HS-27A (cell line): ENCODE measurements around the gene IPCEF1.

Experiments
- DNase-seq: peaks from one replicate; pipeline ENCODE4 v3.0.0-alpha.2; 2012; ENCODE audit warnings: low read depth, missing footprints

Gene IPCEF1

DNA sequence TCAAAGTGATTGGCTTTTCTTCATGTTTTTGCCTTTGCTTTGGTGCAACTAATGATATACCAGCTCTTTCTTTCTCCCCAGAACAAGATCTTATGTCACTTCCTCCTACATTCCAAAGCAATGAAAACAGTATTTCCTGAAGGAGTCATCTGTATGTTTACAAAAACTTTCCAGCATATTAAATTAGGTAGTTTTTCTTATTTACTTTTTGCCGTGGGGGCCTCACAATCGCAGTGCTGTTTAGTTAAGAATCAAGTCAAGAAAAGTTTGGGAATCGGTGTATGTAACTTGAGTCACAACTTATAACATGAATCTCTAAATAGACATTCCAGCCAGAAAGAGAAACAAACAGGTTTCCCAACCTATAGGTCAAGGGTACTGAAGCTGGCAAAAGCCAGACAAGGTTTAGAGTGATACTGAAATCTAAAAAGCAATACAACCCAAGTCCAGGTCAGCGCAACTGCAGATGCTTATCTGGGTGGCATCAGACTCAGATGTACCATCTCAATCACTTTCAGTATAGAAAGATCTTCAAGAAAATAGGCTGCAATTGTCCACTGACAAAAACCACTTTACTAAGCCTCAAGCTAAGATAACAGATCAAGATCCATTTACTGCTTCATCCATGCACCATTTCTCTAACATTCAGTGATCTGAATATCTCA is 63.6 kb downstream of the IPCEF1 start:
- DNase-seq: no peak

DNA sequence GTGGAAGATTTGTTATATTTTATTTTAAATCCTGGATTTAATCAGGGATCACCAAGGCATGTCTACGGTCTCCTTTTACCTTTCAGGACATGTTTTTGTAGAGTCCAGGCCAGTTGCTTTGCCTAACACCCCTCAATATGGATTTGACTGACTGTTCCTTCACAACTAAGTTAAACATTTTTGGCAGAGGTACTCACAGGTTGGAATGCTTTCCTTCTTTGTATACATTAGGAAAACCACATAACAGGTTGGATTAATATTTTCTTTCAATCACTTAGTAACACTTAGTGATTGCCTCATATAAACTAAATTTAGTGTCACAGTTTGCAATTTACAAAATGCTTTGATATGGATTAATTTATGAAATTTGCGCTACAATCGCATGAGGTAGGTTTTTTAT is 64.5 kb downstream of the IPCEF1 start:
- DNase-seq: no peak

DNA sequence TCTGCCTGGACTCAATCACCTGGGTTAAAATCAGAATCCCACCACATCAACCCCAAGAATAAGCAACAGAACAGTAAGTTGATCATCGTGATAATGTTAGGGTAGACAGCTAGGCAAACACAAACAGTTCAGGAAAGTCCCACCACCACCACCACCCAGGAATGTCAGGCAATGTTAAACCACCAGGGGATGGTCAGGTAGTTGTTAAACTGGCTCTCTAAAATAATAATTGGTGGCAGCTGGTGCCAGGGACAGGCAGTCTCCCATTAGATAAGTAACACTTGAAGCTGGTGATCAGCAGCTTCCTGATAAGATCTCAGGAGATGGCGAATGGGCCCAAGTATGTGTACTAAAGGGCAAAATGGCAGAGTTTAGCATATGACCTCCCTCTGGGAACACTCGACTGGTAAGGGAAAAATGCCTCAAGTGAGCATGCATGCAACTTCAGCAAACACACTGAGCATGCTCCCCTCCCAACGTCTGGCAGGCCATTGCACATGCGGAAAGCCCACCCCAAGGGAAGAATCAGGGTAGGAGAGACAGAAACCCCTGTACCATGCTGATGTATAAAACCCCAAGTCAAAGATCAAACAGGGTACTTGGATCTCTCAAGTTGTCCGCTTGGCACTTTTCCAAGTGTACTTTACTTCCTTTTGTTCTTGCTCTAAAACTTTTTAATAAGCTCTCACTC is 66.6 kb downstream of the IPCEF1 start:
- DNase-seq: no peak

DNA sequence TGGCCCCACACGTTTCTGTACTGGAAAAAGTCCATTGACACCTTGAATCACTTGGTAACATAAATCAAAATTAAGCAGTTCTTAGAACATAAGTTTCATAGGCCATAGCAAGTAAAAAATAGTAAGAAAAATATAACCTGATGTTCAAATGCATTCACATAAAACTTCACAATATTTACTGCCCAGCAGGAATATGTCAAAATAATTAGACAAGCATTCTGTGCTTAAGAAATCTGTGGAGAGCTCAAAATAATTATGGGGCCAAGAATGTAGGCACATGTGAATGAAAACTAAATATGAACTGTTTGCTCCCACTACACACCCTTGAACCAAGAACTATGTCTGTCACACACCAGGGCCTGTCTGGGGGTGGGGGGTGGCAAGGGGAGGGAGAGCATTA is 70.8 kb downstream of the IPCEF1 start:
- DNase-seq: no peak

DNA sequence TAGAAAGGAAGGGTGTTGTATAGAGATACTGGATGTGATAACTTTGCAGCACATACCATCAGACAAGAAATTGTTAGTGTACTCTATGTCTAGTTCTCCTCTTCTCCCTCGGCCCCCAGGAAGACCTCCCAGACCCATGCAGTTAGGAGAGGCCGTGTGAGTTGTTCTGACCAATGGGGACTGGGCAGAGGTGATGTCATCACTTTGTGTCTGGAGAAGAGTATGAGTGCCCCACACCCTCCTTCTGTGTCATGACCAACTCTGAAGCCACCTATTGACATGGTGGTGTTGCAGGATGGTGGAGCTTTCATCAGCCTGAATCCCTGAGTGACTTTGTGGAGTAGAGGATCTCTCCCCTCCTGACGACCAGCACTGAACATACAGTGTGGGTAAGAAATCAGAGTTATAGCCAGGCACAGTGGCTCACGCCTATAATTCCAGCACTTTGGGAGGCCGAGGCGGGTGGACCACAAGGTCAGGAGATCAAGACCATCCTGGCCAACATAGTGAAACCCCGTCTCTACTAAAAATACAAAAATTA is 72.2 kb downstream of the IPCEF1 start:
- DNase-seq: no peak

DNA sequence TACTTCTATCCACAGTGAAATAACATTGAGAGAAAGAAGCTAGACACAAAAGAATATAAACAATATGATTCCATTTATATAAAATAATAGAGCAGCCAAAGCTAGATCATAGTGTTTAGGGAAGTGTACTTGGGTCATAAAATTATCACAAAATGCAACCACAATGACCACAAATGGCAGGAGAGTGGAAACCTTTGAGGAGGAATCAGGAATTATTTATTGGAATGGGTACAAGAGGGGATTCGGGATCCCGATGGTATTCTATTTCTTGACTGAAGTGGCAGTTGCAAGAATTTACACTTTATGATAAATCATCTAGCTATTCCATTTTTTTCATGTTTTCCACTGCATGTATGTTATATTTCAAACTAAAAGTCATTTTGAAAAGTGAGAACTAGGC is 76.1 kb downstream of the IPCEF1 start:
- no peak for DNase-seq

DNA sequence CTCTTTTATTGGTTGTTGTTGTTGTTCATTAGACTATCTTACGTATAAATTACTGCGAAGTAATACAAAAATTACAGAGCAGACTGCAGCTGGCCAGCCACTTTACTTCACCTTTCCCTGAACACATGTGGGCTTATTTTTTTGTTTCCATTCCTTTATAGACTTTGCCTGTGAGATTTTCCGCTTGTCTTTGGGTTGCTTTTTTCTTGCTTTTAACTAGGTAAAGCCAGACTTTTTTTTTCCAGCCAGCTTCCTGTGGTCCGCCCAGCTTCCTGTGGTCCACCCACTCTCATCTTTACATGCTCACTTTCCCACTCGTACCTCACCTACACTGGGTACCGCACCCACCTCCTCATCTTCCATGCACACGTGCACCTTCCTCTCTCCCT is 79.0 kb downstream of the IPCEF1 start:
- no peak for DNase-seq

DNA sequence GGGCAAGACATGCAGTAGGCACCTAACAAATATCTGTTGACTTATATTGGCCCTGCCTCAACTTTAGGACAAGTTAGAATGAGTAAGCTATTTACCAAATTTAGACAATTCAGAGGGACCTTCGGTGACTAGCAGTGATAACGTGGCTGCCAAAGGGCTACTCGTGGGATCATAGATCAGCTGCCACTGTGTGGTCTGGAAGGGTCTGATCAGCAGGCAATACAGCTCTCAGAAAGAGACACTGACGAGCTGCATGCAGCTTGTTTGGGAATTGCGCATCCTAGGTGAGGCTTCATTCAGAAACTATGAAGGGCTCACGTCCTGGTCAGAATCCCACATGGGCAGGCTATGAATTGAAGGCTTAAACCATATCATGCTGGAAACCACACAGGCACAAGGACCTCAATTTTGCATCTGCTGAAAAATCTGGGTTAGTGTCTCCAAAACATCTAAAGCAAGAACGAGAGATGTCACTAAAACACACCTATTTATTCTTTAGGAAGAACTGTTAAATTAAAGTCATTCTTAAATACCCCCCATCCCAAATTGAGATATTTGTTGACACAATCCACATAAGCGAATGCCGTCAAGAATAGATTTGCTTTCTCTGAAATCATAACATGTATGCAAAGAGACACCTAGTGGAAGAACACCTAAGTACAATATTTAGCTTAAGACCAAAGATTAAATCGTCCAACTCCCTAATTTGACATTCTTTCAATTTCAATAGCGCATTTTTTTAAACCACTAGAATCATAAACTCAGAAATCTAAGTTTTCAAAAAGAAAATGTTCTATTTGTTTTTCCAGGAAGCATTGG is 79.6 kb downstream of the IPCEF1 start:
- DNase-seq: no peak

DNA sequence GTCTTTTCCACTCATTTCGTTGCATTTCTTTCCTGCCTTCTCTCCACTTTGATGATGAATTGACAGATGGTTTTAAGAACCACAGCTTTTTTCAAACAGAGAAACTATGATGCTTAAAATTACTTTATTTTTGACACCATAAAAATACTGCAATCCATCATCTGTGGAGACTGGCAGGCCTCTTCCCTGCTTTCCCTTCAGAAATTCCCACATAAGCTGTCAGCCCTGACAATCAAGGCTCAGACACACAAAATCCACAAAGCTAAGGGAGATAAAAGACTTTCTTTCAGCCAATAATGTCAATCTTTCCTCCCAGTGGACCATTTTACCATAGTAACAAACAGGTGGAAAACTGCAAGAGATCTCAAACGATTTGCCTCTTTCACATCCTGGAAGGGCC is 82.4 kb downstream of the IPCEF1 start:
- DNase-seq: no peak

DNA sequence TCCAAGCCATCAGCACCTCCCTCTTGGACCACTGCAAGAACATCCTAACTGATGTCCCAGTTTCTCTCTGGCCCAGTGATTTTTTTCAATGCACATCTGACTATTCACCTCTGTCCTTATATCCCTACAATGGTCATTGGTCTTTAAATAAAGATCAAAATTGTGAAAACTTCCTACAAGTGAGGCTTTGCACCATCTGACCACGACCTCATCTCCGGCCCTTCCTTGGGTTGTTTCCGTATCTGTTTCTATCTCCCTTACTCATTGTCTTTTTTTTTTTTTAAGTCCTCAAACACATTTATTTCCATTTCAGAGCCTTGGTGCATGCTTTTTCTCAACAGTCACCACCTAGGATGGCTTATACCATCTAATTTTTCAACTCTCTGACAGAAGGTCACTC is 88.1 kb downstream of the IPCEF1 start:
- no peak for DNase-seq

DNA sequence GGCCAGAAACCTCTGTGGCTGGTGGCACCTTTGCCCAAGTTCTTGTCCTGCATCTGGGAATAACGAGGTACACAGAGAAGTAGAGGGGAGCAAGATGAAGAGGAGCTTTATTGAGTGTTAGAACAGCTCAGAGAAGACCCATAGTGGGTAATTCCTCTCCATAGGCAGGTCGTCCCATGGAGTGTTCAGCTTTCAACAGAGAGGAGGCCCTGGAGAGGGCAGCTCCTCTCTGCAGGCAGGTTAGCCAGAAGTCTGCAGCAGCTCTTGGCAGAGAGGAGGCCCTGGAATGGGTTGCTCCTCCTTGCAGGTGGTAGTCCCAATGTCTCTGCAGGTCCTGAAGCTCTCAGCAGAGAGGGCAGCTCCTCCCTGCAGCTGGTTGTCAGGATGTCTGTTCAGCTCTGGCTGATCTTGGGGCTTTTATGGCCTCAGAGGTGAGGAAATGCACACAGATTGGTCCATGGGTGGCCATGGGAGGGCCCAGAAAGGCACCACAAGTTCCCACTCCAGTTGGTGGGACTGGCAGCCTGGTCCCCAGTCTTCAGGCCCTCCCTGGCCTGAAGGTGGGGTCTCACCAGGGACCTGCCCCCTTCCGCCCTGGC is 89.0 kb downstream of the IPCEF1 start:
- DNase-seq: no peak

DNA sequence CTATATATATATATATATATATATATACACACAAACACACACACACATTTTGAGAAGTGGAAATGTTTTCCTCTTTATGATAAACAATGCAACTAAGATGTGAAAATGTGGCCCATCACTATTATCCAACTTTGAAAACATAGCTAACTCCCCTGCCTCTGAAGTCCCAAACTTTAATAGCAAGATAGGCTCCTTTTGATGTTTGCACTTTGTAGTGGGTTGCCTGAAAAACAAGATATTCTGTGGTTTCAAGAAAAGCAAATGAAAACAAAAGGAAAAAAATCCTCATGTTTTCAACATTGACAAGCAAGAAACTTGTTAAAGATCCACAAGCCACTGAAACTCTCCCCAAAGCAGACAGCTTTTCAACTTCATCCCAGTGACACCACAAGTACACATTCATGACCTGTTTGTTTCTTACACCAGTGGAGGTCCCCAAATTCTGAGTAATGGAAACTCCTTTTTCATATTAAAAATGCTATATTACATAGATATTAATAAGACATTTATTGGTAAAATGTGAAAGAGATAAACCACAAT is 90.0 kb downstream of the IPCEF1 start:
- no peak for DNase-seq

DNA sequence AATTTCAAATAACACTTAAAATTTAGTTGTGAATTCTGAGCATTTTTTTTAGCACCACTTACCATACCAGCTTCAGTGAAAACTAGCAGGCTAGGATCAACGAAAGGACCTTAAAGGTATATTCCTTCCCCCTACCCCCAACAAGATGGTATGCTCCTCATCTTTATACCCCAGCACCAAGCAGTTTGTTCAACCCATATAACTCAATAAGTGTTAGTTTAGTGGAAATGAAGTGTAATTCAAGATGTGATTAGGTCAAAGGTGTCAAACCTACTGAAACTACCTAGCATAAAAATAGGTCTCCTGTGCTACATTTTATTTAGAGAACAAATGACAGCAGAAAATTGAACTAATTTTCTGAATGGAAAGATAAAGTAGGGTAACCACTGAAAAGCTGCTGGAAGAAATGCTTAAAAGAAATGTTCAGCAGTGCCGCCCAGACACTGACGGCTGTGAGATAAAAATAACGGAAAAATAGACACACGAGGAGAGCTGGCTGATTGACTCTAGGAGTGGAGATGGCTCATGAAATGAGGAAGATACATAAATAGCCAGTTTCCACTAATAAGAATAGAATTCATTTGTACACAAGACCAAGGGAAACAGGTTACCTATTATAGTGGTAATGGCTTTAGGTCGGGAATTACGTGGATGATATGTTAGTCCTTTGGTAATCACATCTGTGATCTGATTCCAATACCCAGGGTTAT is 94.8 kb downstream of the IPCEF1 start:
- no peak for DNase-seq

DNA sequence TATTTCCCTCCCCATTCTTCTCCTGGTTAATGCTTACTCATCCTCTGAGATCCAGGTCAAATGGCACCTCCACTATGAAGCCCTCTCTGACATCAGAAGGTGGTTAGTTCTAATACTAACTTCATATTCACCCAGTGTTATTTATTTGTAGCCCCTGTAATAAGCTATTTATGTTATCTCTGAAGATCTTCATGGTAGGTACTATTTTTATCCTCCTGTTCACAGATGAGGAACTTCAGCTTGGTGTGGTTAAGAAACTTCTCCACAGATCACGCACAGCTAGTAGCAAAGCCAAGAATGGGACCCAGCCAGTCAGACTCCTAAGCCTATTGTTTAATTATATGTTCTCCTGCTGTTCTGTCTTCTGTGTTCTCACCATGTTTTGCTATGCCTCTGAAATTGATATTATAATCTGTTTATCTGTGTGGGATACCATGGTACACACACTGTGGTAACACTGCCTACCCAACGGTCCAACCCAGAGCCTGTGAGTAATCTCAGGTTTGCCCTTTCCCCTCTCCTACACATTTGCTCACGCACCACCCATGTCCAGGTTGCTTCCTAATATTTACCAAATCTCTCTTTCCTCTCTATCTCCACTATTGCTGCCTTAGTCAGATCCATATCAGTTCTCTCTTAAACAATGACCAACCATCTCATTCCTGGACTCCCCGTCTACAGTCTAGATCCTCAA is 98.4 kb downstream of the IPCEF1 start:
- DNase-seq: no peak

DNA sequence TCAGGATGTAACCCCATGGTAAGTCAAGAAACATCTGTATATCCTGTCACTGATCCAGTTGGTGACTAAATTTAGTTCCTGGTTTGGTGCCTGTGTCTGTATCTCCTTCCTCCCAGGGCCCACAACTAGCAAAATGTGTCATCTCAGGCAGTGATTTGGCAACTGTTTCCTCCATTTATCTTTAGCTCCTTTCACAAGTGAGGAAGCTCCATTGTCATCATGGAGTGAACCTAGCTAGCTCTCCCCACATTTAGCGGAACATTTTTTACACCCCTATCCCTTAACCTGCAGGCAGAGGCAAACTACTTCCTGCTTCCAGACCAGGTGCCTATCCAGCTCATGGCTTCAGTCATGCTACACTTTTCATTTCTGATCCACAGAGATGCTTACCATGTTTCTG is 99.5 kb downstream of the IPCEF1 start:
- DNase-seq: no peak

DNA sequence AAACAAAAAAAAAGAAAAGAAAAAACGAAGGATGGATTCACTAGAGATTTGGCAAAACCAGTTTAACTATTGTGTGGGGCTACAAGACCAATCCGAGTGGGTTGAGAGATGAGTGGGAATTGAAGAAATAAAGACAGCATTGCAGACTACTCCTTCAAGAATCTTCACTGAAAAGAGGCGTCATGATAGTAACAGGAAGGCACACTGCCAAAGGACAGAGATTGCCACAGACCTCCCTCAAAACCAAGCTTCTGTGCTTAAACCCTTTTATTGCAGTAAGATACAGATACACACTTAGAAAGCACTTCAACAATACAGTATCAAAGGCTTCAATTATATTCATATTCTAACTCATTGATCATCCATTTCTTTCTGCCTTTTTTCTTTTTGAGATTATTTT is 103.9 kb downstream of the IPCEF1 start:
- DNase-seq: no peak

DNA sequence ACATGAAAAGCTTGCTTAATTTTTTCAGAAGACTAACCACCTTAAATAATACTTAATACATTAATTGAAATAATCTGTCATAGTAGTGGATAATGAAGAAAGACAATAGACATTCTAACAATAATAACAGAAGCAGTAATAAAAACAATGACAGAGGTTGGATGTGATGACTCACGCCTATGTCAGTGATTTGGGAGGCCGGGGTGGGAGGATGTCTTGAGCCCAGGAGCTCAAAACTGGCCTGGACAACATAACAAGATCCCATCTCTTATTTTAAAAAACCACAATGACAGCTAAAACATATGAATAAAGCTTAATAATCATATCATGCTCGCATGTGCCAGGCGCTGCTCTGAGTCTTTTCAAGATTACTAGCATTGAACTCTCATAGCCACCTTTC is 105.5 kb downstream of the IPCEF1 start:
- no peak for DNase-seq

DNA sequence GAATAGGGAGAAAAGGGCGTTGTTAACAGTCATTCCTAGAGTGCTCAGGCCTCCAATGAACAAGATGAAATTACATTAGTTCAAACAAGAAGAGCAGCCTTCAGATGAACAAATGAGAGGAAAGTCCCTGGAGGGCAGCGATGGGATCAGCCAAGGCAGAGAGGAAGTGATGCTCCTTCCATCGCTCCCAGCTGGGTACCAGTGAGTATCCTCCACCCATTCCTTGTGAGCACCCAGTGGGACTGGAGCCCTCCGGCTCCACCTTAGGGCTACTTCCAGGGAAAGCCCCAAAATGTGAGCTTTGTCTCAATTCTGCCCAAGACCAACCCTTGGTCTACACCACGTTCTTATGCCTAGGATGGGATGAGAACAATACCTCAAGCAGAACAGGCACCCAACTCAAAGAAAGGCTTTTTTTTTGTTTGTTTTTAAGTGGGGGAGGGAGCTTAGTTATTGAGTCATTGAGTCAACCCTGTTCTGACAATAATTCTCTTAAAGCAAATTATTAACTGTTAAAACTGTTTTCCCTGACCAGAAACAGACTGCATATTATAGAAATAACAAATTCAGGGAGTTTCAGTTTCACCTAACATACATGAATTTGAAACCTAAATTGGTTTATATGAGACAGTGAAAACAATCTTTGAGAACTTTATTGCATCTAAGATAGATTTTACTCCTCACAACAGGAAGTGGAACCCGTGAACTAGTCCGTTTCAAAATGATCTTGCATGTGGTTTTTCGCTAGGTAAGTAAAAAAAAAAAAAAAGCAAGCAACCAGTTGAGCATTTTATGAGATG is 106.9 kb downstream of the IPCEF1 start:
- no peak for DNase-seq

DNA sequence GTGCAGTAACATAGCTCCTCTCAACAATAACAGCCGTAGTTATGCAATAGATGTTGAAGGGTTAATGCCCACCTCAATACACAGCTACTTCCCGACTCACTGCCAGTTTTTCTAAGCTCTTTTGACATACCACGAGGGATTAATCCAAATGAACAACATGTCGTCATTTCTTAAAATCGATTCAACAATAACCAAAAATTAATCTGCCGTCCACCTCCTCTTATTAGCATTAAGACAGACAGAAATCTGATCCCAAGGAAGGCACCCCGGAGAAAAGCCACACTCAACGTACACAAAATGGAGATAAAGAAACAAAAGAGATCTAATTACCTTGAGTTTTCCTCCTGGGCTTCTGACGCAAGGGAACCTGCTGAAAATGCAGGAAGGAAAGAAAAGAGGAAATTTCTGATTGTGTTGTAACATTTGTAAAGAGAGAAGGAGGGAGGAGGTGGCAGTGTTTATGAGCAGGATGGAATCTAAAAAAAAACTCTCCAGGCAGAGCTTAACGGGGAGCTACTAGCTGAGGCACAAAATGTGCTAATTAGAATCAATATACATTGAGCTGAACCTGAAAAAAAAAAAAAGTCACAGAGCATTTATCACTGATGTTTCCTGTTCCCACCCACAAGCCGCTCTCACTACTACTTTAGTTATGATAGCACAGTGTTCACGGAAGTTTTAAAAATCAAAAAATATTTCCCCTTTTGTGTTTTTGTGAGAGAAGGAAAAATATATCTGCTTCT is 109.3 kb downstream of the IPCEF1 start:
- DNase-seq: no peak
